Activated B cell treated with CpG ODN at 0.5 μM for 24 hours (primary cell): ENCODE data around the gene NYAP2. TPM values are rescaled to one million over a fixed set of nuclear protein-coding genes. Genes with fewer than 3 reads are reported as not detected.

Experiments used
- ATAC-seq: fragments of 200-7000 bp; cut with Tn5 transposase; one replicate; pipeline ENCODE4 v1.10.0; 2021; ENCODE audit warnings: low read depth, mild to moderate bottlenecking, moderate library complexity
- CTCF ChIA-PET: fragments of 350-600 bp; sonication (Branson Sonifier 250); formaldehyde crosslinking; loops from one replicate; lab custom pipeline; 2021; ENCODE audit warnings: antibody characterized with exemption; lab: Charles Lee
- POLR2A ChIA-PET: fragments of 350-600 bp; sonication (Branson Sonifier 250); formaldehyde crosslinking; loops from one replicate; lab custom pipeline; 2021; ENCODE audit warnings: antibody characterized with exemption; lab: Charles Lee
- DNase-seq: peaks from one replicate; pipeline ENCODE4 v3.0.0; 2022
- H3K27ac Mint-ChIP-seq: one replicate; pipeline ENCODE4 v1.8.0; 2020; ENCODE audit warnings: mixed read lengths
- H3K27me3 Mint-ChIP-seq: one replicate; pipeline ENCODE4 v1.8.0; 2021; ENCODE audit warnings: mixed read lengths
- H3K36me3 Mint-ChIP-seq: one replicate; pipeline ENCODE4 v1.8.0; 2021; ENCODE audit warnings: low read depth, mixed read lengths
- H3K4me1 Mint-ChIP-seq: one replicate; pipeline ENCODE4 v1.8.0; 2021; ENCODE audit warnings: mixed read lengths
- H3K4me3 Mint-ChIP-seq: one replicate; pipeline ENCODE4 v1.8.0; 2020; ENCODE audit warnings: mild to moderate bottlenecking, mixed read lengths
- H3K9me3 Mint-ChIP-seq: one replicate; pipeline ENCODE4 v1.8.0; 2020; ENCODE audit warnings: mixed read lengths
- CTCF ChIP-seq: fragments of 200-600 bp; IDR thresholded peaks from one replicate; pipeline ENCODE4 v1.8.0; 2022; ENCODE audit warnings: antibody characterized with exemption, mild to moderate bottlenecking
- intact Hi-C: fragments of 100-400 bp; cut with micrococcal nuclease; formaldehyde crosslinking; loops from one replicate; pipeline ENCODE4 v1.15.1; 2024
- total RNA-seq: library from RNA; stranded (reverse); gene quantifications from 2 replicates; pipeline ENCODE4 v1.2.3, GENCODE V29; 2022

The NYAP2 gene
- total RNA-seq, 1 donor from 2014 or later = 0.07 TPM

- no peak for ATAC-seq
- POLR2A ChIA-PET = no interaction called here
- no peak overlapping the region for H3K4me3 Mint-ChIP-seq
- H3K4me1 Mint-ChIP-seq = no peaks in the 10 kb centered on the region
- no peak for DNase-seq
- no peak for TF ChIP-seq CTCF
- CTCF ChIA-PET = no interaction called here
- peaks cover 2% of the 10 kb centered on the region for H3K27me3 Mint-ChIP-seq
- no peaks in the 10 kb centered on the region for H3K9me3 Mint-ChIP-seq
- H3K36me3 Mint-ChIP-seq = no peaks in the 10 kb centered on the region
- intact Hi-C loops = no loop called here
- no peak overlapping the region for H3K27ac Mint-ChIP-seq
These were observed 208.6 kb downstream of the NYAP2 start for GRCh38 chr2:225608136-225608535.

DNA sequence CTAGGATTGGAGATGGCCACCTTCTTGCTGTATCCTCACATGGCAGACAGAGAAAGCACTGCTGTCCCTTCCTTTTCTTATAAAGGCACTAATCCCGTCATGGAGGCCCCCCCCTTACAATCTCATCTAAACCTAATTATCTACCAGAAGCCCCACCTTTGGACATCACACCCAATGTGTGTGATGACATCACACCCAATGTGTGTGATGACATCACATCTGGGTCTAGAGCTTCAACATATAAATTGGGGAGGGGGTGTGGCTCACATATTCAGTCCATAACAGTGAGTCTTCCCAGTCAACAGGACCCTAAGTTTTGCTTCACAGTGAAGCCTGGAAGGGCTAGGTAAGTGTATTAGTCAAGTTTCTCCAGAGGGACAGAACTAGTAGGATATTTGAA, 213.1 kb downstream of the NYAP2 start:
- ATAC-seq (no peak), DNase-seq (no peak)
- POLR2A ChIA-PET = no interaction called here
- TF ChIP-seq CTCF = no peak
- CTCF ChIA-PET = no interaction called here
- intact Hi-C loops = no loop called here
- Mint-ChIP-seq H3K4me1 (no peaks in the 10 kb centered on the region), H3K9me3 (no peaks in the 10 kb centered on the region), H3K27me3 (peaks cover 2% of the 10 kb centered on the region), H3K27ac (no peak overlapping the region), H3K4me3 (no peak overlapping the region), H3K36me3 (no peaks in the 10 kb centered on the region)

DNA sequence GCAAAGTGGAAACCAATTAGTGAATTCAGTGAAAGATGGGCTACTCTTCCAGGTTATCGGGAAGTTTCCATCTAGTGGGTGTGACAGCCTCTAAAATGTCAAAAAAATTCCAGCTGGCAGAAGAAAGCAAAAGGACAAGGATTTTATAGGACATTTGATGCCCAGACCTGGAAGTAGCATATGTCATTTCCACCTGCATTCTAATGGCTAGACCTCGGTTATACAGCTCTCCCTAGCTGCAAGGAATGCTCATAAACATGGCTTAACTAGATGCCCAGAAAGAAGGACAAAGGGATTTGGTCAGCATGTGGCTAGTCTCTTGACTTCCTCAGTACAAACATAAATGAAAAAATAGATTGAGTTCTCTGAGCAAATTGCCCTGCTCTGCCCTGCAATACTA, 215.4 kb downstream of the NYAP2 start:
- Mint-ChIP-seq H3K9me3 (no peaks in the 10 kb centered on the region), H3K27ac (no peak overlapping the region), H3K36me3 (no peaks in the 10 kb centered on the region), H3K4me1 (no peaks in the 10 kb centered on the region), H3K27me3 (peaks cover 2% of the 10 kb centered on the region), H3K4me3 (no peak overlapping the region)
- CTCF ChIA-PET = no interaction called here
- no peak for TF ChIP-seq CTCF
- POLR2A ChIA-PET = no interaction called here
- ATAC-seq (no peak), DNase-seq (no peak)
- intact Hi-C loops = no loop called here

DNA sequence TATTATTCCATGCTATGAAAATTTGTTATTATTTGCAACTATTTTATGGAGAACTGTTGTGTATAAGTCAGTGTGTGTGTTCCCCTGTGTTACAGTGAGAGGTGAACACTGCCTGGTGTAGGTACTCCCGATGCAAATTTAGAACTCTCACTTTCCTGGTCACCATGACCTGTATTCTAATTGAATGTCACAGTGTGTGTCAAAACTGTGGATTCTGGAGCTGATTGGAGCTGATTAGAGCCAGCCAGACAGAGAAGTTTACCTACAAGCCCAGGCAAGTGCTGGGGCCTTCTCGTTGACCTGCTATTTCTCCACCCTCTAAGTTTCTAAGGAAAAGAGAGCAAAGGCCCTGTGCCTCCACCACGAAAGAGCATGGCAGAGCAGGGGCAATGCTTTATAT, 216.0 kb downstream of the NYAP2 start:
- Mint-ChIP-seq H3K4me1 (no peaks in the 10 kb centered on the region), H3K27me3 (peaks cover 2% of the 10 kb centered on the region), H3K9me3 (no peaks in the 10 kb centered on the region), H3K36me3 (no peaks in the 10 kb centered on the region), H3K27ac (no peak overlapping the region), H3K4me3 (no peak overlapping the region)
- ATAC-seq (no peak), DNase-seq (no peak)
- POLR2A ChIA-PET = no interaction called here
- intact Hi-C loops = no loop called here
- CTCF ChIA-PET = no interaction called here
- TF ChIP-seq CTCF = no peak

GRCh38 chr2:225616372-225616771, 216.9 kb downstream of the NYAP2 start:
- Mint-ChIP-seq H3K4me3 (no peak overlapping the region), H3K27ac (no peak overlapping the region), H3K4me1 (no peaks in the 10 kb centered on the region), H3K9me3 (no peaks in the 10 kb centered on the region), H3K27me3 (no peaks in the 10 kb centered on the region), H3K36me3 (no peaks in the 10 kb centered on the region)
- intact Hi-C loops = no loop called here
- DNase-seq (no peak), ATAC-seq (no peak)
- TF ChIP-seq CTCF = no peak
- ChIA-PET POLR2A (no interaction called here), CTCF (no interaction called here)
